CD8-positive, alpha-beta memory T cell (primary cell): Measurements from ENCODE around the gene ZNF285. TPM values are rescaled to one million over a fixed set of nuclear protein-coding genes. Genes with fewer than 3 reads are reported as not detected.
"Not testable (repeated sequence)": the region's sequence is repeated elsewhere in the genome, so short reads cannot be mapped to it uniquely, and the experiment has no call there.

Experiments used
- CTCF ChIA-PET: fragments of 350-600 bp; sonication (Branson Sonifier 250); formaldehyde crosslinking; loops from one replicate; lab custom pipeline; 2021; ENCODE audit warnings: antibody characterized with exemption; lab: Charles Lee
- POLR2A ChIA-PET: fragments of 350-600 bp; sonication (Branson Sonifier 250); formaldehyde crosslinking; loops from one replicate; lab custom pipeline; 2021; ENCODE audit warnings: antibody characterized with exemption; lab: Charles Lee
- DNase-seq, 5 donors: peaks; one replicate each; pipeline versions ENCODE4 v3.0.0 to v3.0.0-alpha.2; 2020 to 2022; ENCODE audit warnings: mixed read lengths in 1 of 5
- H3K27ac ChIP-seq: one replicate; pipeline ENCODE4 v1.7.0; 2013; ENCODE audit warnings: low read depth, mild to moderate bottlenecking, low read length, moderate library complexity
- H3K27me3 ChIP-seq: 2 replicates; pipeline ENCODE4 v1.7.0; 2013; ENCODE audit warnings: low read length, mild to moderate bottlenecking; ENCODE audit not compliant: insufficient read depth, poor library complexity, severe bottlenecking
- H3K36me3 ChIP-seq: 2 replicates; pipeline ENCODE4 v1.7.0; 2013; ENCODE audit warnings: mild to moderate bottlenecking, low read length, moderate library complexity; ENCODE audit not compliant: insufficient read depth
- H3K4me1 ChIP-seq: 2 replicates; pipeline ENCODE4 v1.7.0; 2013; ENCODE audit warnings: mild to moderate bottlenecking, low read length, moderate library complexity; ENCODE audit not compliant: insufficient read depth
- H3K4me3 ChIP-seq: 2 replicates; pipeline ENCODE4 v1.7.0; 2013; ENCODE audit warnings: mild to moderate bottlenecking, low read length
- H3K9me3 ChIP-seq: 2 replicates; pipeline ENCODE4 v1.7.0; 2013; ENCODE audit warnings: mild to moderate bottlenecking, low read length
- H3K27ac Mint-ChIP-seq, 8 donors: one replicate each; pipeline ENCODE4 v1.8.0; 2020 to 2021; ENCODE audit warnings: mixed read lengths in 8 of 8, mild to moderate bottlenecking in 6 of 8, inconsistent platforms in 3 of 8, moderate library complexity in 3 of 8
- H3K27me3 Mint-ChIP-seq, 2 donors: one replicate each; pipeline ENCODE4 v1.8.0; 2020 to 2021; ENCODE audit warnings: mixed read lengths in 2 of 2, mild to moderate bottlenecking in 1 of 2, moderate library complexity in 1 of 2
- H3K36me3 Mint-ChIP-seq, 3 donors: one replicate each; pipeline ENCODE4 v1.8.0; 2020 to 2021; ENCODE audit warnings: mixed read lengths in 3 of 3, inconsistent platforms in 1 of 3, mild to moderate bottlenecking in 1 of 3
- H3K4me1 Mint-ChIP-seq, 3 donors: one replicate each; pipeline ENCODE4 v1.8.0; 2020 to 2021; ENCODE audit warnings: mixed read lengths in 3 of 3, inconsistent platforms in 1 of 3, mild to moderate bottlenecking in 1 of 3
- H3K4me3 Mint-ChIP-seq, 7 donors: one replicate each; pipeline ENCODE4 v1.8.0; 2020 to 2021; ENCODE audit warnings: mixed read lengths in 7 of 7, mild to moderate bottlenecking in 6 of 7, moderate library complexity in 4 of 7, inconsistent platforms in 2 of 7
- H3K9me3 Mint-ChIP-seq, 5 donors: one replicate each; pipeline ENCODE4 v1.8.0; 2020 to 2022; ENCODE audit warnings: mixed read lengths in 5 of 5, mild to moderate bottlenecking in 3 of 5, moderate library complexity in 2 of 5, inconsistent platforms in 1 of 5
- polyA plus RNA-seq: library from polyadenylated mRNA; unstranded; fragments of 300-500 nt; fragmentation: Illumina TruSeq; gene quantifications from one replicate; pipeline ENCODE4 v1.2.3, GENCODE V29; 2021
- total RNA-seq, 2 experiments: library from RNA; stranded (reverse); gene quantifications; one replicate each; pipeline ENCODE4 v1.2.3, GENCODE V29; 2021

ZNF285 gene
- total and polyA plus RNA-seq, 3 experiments from 2014 or later = 0.64 to 1.4 (median 1.0) TPM

DNA sequence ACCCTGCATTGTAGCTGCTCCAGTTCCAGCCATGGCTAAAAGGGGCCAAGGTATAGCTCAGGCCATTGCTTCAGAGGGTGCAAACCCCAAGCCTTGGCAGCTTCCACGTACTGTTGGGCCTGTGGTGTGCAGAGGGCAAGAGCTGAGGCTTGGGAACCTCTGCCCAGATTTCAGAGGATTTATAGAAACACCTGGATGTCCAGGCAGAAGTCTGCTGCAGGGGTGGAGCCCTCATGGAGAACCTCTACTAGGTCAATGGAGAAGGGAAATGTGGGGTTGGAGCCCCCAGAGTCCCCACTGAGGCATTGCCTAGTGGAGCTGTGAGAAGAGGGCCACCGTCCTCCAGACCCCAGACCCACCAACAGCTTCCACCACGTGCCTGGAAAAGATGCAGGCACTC, 66.8 kb downstream of the ZNF285 start:
- H3K4me3 ChIP-seq, H3K27me3 Mint-ChIP-seq, H3K4me1 Mint-ChIP-seq, H3K27ac ChIP-seq, H3K36me3 ChIP-seq, H3K4me3 Mint-ChIP-seq, H3K27ac Mint-ChIP-seq, POLR2A ChIA-PET, H3K27me3 ChIP-seq, CTCF ChIA-PET, H3K4me1 ChIP-seq, DNase-seq: not testable (repeated sequence)
- Mint-ChIP-seq H3K36me3 (peaks cover 2 to 34% (median 19%) of the 10 kb centered on the region in 3 donors), H3K9me3 (peaks cover 47 to 85% (median 60%) of the 10 kb centered on the region in 5 donors)
- H3K9me3 ChIP-seq = peaks cover 16% of the 10 kb centered on the region

Other genes with a start within 250 kb of the ZNF285 start
- gene ZNF226, start 236.5 kb downstream of the ZNF285 start, total RNA-seq = 1 to 10 TPM; 8.6 to 9.4 TPM
- gene ZNF226, start 236.5 kb downstream of the ZNF285 start, polyA plus RNA-seq = 24.8 TPM
- 10 to 100 TPM; 22.1 to 24.0 TPM for gene ZNF227, start 189.1 kb downstream of the ZNF285 start, total RNA-seq
- gene ZNF227, start 189.1 kb downstream of the ZNF285 start, polyA plus RNA-seq = 11.4 TPM
- gene ZNF233, start 141.7 kb downstream of the ZNF285 start, total RNA-seq = under 1 TPM; 0.09 to 0.22 TPM
- gene ZNF233, start 141.7 kb downstream of the ZNF285 start, polyA plus RNA-seq = 0.44 TPM
- 1 to 10 TPM; 4.7 to 5.1 TPM for gene ZNF235, start 96.6 kb downstream of the ZNF285 start, total RNA-seq
- 3.8 TPM for gene ZNF235, start 96.6 kb downstream of the ZNF285 start, polyA plus RNA-seq
- under 1 TPM in 1 of 2 experiments, not detected in 1; 0.49 TPM for gene ZNF112, start 44.9 kb downstream of the ZNF285 start, total RNA-seq
- gene ZNF112, start 44.9 kb downstream of the ZNF285 start, polyA plus RNA-seq = not detected
- gene ZNF229, start 46.9 kb upstream of the ZNF285 start, total RNA-seq = 1 to 10 TPM; 1.2 to 1.6 TPM
- 0.10 TPM for gene ZNF229, start 46.9 kb upstream of the ZNF285 start, polyA plus RNA-seq
- gene ZNF180, start 98.9 kb upstream of the ZNF285 start, total RNA-seq = 1 to 10 TPM; 8.6 to 9.1 TPM
- 8.4 TPM for gene ZNF180, start 98.9 kb upstream of the ZNF285 start, polyA plus RNA-seq
- not detected for gene CEACAM20, start 128.1 kb upstream of the ZNF285 start, total RNA-seq
- not detected for gene CEACAM20, start 128.1 kb upstream of the ZNF285 start, polyA plus RNA-seq
- not detected for gene IGSF23, start 212.0 kb upstream of the ZNF285 start, total RNA-seq
- gene IGSF23, start 212.0 kb upstream of the ZNF285 start, polyA plus RNA-seq = not detected
- gene PVR, start 242.3 kb upstream of the ZNF285 start, total RNA-seq = 1 to 10 TPM; 5.2 to 5.3 TPM
- 0.56 TPM for gene PVR, start 242.3 kb upstream of the ZNF285 start, polyA plus RNA-seq